Gastroesophageal sphincter (tissue), 3 donors: Measurements from ENCODE around the gene MAN1C1.

Source experiments
- CTCF ChIP-seq, 4 experiments: fragments of 200-600 bp in 2 of 4; fragments of 450-650 bp in 2 of 4; sonication (generic) in 1 of 4; IDR thresholded peaks; one replicate each; pipeline ENCODE4 v1.5.1; 2017 to 2019; ENCODE audit warnings: antibody characterized with exemption in 4 of 4, mild to moderate bottlenecking in 2 of 4, moderate library complexity in 2 of 4
- EP300 ChIP-seq: sonication (generic); formaldehyde crosslinking; IDR thresholded peaks from one replicate; pipeline ENCODE4 v1.6.1; 2017; ENCODE audit warnings: antibody characterized with exemption, mild to moderate bottlenecking

DNA sequence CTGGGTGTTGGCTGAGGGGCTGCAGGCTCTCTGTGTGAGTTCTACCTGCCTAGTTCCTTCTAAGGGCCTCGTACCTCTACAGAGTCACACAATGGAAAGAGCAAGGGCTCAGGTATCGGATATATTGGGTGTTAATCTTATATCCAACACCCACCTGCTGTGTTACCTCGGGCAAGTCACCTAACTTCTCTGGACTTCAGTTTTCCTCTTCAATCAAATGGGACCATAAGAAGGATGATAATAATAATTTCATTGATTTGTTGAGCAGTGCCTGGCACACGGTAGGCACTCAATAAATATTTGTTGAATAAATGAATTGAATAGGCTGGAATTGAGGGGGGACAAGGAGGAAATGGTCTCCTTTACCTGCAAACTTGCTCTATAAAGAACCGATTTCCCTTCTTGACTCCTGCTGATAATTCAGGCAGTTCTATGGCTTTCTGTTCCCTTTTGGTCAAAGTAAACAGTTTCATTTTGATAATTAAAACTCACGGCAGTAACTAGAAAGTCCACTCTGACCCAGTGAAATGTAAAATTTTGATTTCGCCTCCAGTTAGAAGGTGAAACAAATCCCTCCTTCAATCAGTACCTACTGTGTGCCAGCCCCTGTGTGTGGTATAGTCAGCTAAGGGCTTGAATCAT, 16.5 kb upstream of the MAN1C1 start:
- no peak for TF ChIP-seq EP300
- no peak for TF ChIP-seq CTCF (IDR thresholded peaks at IDR 0.05)
